ENCODE measurements around the gene MGMT.

The MGMT gene

DNA sequence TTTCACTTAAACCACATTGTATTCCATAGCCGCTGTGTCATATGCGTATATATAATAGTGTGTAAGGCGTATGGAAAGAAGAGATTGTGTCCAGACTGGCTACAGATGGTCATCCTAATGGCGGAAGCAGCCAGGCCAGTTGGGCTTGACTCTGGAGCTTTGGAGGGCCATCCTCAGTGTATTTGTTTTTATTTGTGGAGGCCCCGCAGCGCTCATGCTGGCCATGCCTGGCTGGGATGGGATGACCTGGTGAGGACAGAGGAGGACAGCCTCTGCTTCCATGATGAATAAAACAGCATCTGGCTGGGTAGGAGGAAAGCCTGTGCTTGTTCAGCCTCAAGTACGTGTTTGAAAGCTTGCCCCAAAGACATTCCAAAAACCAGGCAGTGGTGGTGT is 276.7 kb downstream of the MGMT start:
- no peak for DNase-seq

GRCh38 chr10:129744134-129745111 is 277.4 kb downstream of the MGMT start:
- no peak for DNase-seq

GRCh38 chr10:129745186-129745750 is 278.2 kb downstream of the MGMT start:
- DNase-seq: no peak

GRCh38 chr10:129754211-129755050 is 287.4 kb downstream of the MGMT start:
- DNase-seq: no peak

DNA sequence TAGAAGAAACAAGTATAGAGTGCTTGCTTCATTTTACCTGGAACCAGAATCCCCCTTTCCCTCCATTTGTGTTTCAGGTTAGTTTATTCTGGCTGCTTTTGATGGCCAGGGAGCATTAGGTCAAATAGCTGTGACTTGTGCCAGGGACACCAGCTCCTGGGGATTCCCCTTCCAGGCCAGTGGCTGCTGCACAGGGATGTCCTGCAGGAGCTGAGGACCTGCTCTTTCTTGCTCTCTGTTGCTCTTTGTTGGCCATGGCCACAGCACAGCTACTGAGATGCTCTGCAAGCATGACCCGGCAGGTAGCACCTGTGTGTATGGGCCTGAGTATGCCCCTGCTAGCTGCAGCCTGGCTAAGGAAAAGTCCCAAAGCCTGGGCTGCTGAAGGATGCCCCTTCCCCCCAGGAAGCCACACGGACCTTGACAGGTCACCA is 288.1 kb downstream of the MGMT start:
- no peak for DNase-seq

DNA sequence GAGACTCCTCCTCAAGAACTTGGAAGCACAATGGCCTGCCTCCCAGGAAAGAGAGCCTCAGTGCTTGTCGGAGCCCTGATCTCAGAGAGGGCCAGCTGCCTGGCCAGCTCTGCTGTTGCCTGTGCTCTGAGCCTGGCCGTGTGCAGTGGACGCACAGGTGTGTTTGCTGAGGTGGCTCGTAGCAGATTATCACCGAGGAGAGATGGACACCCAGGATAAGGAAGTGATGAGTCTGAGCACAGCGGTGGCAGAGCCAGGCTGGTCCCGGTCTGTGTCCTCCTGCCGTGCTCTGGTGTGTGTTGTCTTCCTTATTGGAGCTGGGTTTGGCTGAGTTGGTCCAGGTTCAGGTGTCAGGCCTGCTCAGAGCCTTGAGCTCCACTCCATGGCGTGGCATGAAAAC is 288.6 kb downstream of the MGMT start:
- DNase-seq: no peak

DNA sequence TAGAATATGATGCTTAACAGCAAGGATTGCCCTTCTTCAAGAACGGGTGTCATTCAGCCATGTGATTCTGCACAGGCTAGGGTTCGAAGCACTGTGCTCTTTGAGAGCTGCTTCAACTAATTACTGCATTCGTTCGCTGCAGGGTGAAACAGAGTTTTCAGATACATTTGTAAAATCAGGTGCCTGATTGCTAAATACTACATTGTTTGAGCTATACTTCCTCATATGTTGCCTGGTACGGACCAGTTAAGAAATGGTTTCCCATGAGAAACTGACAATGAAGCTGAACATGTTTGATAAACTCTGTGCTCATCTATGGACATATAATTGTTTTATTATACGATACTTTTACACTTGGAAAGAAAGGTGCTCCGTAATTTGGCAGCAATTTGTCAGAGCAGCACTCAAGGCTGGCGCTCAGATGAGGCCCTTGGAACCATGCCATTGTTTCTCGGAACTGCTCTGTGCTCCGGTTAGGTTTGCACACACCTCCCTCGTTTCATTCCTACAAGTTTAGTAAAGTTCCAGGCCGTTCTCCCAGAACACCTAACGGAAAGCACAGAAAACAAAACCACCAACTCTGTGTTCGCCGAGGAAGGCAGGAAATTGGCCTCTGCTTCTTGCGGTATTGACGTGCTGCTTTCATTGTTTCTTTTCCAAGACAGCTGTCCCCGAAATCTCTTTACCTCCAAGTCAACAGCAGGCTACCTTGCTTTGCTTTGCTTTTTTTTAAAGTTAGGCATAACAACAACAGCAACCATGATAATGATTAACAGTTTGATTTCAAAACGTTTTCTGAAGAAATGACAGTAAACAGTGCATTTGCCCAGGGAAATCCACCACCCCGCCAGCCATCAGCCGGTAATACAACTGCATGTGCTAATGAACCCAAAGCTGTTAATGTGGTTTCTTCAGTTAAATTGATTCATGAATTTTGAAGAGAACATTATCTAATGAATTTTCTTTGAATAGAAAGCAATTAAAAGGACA is 290.2 kb downstream of the MGMT start:
- peak; percentile 13 to 28 for DNase-seq

- DNase-seq: no peak
Measured at GRCh38 chr10:129758207-129759021, 291.4 kb downstream of the MGMT start.

DNA sequence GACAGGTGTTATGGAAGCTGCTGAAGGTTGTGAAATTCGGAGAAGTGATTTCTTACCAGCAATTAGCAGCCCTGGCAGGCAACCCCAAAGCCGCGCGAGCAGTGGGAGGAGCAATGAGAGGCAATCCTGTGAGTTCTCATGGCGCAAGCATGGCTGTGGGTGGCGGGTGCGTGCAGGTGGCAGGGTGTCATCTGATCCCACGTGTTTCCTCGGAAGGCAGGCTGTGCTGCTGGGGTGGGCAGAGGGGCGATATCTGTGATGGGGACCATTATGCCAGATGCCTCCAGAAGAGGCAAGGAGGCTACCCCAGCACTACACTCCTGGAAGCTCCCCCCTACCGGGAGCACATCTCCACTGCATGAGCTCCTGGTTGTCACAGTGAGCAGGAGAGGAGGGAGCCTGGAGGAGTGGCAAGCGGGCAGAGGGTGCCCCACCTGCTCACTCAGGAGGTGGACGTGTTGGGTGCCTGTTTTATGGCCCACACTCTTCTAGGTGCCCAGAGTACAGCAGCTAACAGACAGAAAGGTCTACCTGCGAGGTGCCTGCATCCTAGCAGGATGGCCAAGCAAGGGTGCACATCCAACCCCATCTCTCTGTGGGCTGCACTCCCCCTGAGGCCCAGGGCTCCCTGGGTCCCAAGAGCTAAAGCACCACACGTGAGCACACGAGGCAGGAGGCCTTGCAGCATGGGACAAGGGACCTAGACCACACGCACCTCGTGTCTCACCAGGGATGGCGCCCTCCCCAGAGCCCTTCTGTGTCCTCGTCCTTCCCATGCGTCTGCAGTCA is 292.4 kb downstream of the MGMT start:
- no peak for DNase-seq

DNA sequence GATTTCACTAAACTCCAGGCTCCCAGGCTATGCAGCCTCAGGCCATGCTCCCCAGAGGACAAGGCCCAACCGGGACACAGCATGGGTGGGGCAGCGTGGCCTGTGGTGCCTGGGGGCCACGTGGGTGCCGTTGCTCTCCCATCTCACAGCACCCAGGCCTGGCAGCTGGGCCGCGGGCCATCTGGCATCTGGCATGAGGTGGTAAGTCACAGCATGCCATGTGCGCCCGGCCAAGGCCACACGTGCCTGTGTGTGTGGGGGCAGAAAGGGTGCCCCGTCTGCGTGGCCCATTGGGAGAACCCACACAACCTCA is 292.9 kb downstream of the MGMT start:
- no peak for DNase-seq

GRCh38 chr10:129760416-129760815 is 293.4 kb downstream of the MGMT start:
- DNase-seq: no peak

- no peak for DNase-seq
Measured at GRCh38 chr10:129761197-129761972, 294.3 kb downstream of the MGMT start.

GRCh38 chr10:129761981-129762956 is 295.2 kb downstream of the MGMT start:
- DNase-seq: no peak

- DNase-seq: no peak
Measured at GRCh38 chr10:129764011-129764900, 297.2 kb downstream of the MGMT start.

GRCh38 chr10:129764901-129765663 is 298.0 kb downstream of the MGMT start:
- DNase-seq: no peak

Data from inflammatory macrophage treated with lipopolysaccharide for 1 hour (primary cell).